Thymus (tissue), 11 donors: ENCODE measurements around the gene ACYP2. TPM values are rescaled to one million over a fixed set of nuclear protein-coding genes. Genes with fewer than 3 reads are reported as not detected.

Experiments
- DNase-seq, 9 donors: peaks; one replicate each; pipeline ENCODE4 v3.0.0-alpha.2; 2013; ENCODE audit warnings: low spot score in 9 of 9, low read depth in 6 of 9, missing footprints in 1 of 9
- H3K27ac ChIP-seq, 2 donors: one replicate each; pipeline ENCODE4 v1.5.1; 2013; ENCODE audit warnings: control low read depth in 1 of 2, low read depth in 1 of 2, low read length in 1 of 2, mild to moderate bottlenecking in 1 of 2, moderate library complexity in 1 of 2
- H3K27me3 ChIP-seq, 2 donors: one replicate each; pipeline ENCODE4 v1.5.1; 2013; ENCODE audit warnings: low read length in 1 of 2; ENCODE audit not compliant: control insufficient read depth in 2 of 2, insufficient read depth in 1 of 2
- H3K36me3 ChIP-seq, 2 donors: one replicate each; pipeline ENCODE4 v1.5.1; 2013; ENCODE audit warnings: low read length in 1 of 2, mild to moderate bottlenecking in 1 of 2, moderate library complexity in 1 of 2; ENCODE audit not compliant: control insufficient read depth in 2 of 2, insufficient read depth in 2 of 2
- H3K4me1 ChIP-seq, 2 donors: one replicate each; pipeline ENCODE4 v1.5.1; 2013; ENCODE audit warnings: low read length in 2 of 2; ENCODE audit not compliant: control insufficient read depth in 2 of 2, insufficient read depth in 2 of 2
- H3K4me3 ChIP-seq, 2 donors: one replicate each; pipeline ENCODE4 v1.5.1; 2013; ENCODE audit warnings: low read length in 2 of 2, control low read depth in 1 of 2, mild to moderate bottlenecking in 1 of 2
- H3K9me3 ChIP-seq, 2 donors: one replicate each; pipeline ENCODE4 v1.5.1; 2013; ENCODE audit warnings: low read length in 1 of 2, mild to moderate bottlenecking in 1 of 2; ENCODE audit not compliant: control insufficient read depth in 2 of 2, insufficient read depth in 1 of 2
- WGBS: extraction: QIAGEN DNeasy Blood & Tissue Kit; methylation state at CpG from one replicate; pipeline ENCODE4 v1.1.7; 2013; 5-methylcytosine and 5-hydroxymethylcytosine counted together
- polyA plus RNA-seq: library from polyadenylated mRNA; stranded (reverse); fragments of 200-250 nt; gene quantifications from one replicate; pipeline ENCODE4 v1.2.3, GENCODE V29; 2013
- total RNA-seq: library from RNA; stranded (reverse); fragments of 120-200 nt; gene quantifications from one replicate; pipeline ENCODE4 v1.2.4, GENCODE V29; 2013
- donor health status: healthy.

The ACYP2 gene
- total and polyA plus RNA-seq, 2 donors, result 9.6 to 32.6 TPM

DNA sequence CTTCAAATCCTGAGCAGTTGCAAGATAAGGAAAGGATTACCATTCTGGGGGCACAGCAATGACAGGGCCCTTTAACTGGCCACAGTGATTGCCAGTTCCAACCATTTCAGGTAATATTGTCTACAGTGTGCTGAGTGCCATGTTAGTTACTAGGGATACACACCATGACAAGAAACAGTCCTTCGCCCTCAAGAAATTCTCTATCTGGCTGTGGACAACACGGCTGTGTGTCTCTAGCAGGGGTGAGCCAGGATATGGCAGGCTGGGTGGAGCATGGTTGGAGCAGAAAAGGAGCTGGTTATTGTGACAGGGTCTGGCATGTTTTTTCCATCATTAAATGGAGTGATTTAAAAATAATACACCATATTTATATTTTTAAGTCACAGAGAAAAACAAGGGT is 109.6 kb downstream of the ACYP2 start:
- 98% methylated on average over 2 of the region's 2 CpGs for WGBS

DNA sequence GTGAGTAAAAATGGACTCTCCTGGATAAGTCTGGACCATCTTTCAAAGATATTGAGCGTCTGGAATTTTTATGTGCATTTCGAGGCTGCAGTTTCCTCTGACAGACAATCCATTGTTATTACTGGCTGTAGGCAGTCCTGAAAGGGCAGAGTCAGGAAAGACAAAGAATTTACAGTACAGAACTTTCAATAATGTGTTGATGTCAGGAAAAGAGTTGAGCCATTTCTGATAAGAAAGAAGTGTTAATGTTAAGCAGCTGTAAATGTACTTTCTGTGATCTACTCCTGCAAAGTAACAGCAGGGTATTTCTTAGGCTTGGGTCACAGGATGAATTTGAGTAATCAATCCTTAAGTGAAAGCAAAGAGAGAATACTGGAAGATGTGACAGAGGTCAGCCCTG is 110.8 kb downstream of the ACYP2 start:
- WGBS, result 99% methylated on average over 2 of the region's 2 CpGs
- no peaks in the 10 kb centered on the region for H3K4me1 ChIP-seq
- no peaks in the 10 kb centered on the region for H3K36me3 ChIP-seq
- no peak overlapping the region for H3K27ac ChIP-seq
- H3K4me3 ChIP-seq, result no peak overlapping the region
- H3K9me3 ChIP-seq, result no peaks in the 10 kb centered on the region
- H3K27me3 ChIP-seq, result no peaks in the 10 kb centered on the region
- no peak for DNase-seq

More for the DNA sequence above, 109.6 kb downstream of the ACYP2 start:
- no peaks in the 10 kb centered on the region for H3K36me3 ChIP-seq
- H3K4me3 ChIP-seq, result no peak overlapping the region
- H3K9me3 ChIP-seq, result no peaks in the 10 kb centered on the region
- H3K27ac ChIP-seq, result no peak overlapping the region
- no peaks in the 10 kb centered on the region for H3K4me1 ChIP-seq
- DNase-seq, result no peak
- no peaks in the 10 kb centered on the region for H3K27me3 ChIP-seq

DNA sequence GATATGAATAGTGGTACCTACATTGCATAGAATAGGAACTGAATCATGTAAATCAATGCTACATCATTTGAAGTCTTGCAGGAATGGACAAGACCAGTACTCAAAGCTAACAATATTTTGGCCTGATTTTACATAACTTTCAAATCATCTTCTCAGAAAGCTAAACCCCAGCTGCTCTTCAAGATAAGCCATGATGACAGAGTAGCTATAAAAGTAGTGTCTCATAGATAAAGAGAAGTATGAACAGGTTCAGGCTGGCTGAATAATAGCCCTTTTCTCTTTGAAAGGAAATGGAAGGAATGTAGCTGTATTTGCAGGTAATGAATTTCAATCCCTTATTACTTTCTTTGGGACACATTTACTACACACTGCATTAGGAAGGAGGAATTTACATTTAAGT is 112.4 kb downstream of the ACYP2 start:
- DNase-seq, result no peak

DNA sequence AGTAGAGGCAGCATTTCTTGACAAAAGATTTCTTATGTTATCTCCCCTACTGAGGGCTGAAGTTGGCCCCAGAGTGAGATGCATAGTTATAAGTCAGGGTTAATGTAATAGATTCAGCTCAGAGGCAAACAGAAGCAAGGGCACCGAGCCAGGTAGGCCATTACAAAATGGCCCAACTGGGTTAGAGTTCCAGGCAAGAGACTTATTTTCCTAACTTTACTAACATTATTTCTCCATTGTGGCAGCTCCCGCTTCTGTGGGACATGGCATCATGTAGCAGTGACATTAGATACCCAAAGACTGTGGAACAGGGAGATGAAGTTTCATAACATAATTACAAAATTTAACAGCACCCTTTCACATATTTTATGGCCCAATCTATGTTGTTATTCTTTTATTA is 113.5 kb downstream of the ACYP2 start:
- Histone ChIP-seq H3K36me3 (no peaks in the 10 kb centered on the region), H3K27me3 (no peaks in the 10 kb centered on the region), H3K4me3 (no peak overlapping the region), H3K27ac (no peak overlapping the region), H3K4me1 (no peaks in the 10 kb centered on the region), H3K9me3 (no peaks in the 10 kb centered on the region)
- no peak for DNase-seq
- WGBS, result 95% methylated on average over 2 of the region's 2 CpGs

More for the DNA sequence above, 112.4 kb downstream of the ACYP2 start:
- Histone ChIP-seq H3K9me3 (no peaks in the 10 kb centered on the region), H3K4me3 (no peak overlapping the region), H3K27me3 (no peaks in the 10 kb centered on the region), H3K36me3 (no peaks in the 10 kb centered on the region), H3K4me1 (no peaks in the 10 kb centered on the region), H3K27ac (no peak overlapping the region)

DNA sequence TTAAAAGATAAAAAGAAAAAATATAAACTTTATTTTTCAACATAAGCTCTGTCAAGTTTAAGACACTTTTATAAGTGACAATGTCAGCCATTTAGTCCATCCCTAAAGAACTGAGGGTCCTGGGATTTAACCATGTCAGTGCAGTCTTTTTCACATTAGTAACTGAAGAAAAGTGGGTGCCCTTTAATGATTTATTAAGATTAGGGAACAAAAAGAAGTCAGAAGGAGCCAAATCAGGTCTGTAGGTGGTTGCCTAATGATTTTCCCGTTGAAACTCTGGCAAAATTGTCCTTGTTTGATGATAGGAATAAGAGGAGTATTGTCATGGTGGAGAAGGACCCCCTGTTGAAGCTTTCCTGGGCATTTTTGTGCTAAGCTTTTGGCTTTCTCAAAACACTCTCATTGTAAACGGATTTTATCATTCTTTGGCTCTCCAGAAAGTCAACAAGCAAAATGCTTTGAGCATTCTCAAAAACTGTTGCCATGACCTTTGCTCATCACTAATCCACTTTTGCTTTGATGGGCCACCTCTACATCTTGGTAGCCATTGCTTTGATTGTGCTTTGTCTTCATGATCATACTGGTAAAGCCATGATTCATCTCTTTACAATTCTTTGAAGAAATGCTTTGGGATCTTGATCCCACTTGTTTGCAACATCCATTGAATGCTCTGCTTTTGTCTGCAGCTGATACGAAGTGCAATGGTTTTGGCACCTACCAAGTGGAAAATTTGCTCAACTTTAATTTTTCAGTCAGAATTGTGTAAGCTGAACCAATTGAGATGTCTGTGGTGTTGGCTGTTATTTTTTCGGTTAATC is 118.6 kb downstream of the ACYP2 start:
- no peak for DNase-seq
- Histone ChIP-seq H3K36me3 (no peaks in the 10 kb centered on the region), H3K27ac (no peak overlapping the region), H3K9me3 (no peaks in the 10 kb centered on the region), H3K27me3 (no peaks in the 10 kb centered on the region), H3K4me3 (no peak overlapping the region), H3K4me1 (no peaks in the 10 kb centered on the region)
- WGBS, result 80% methylated on average over 4 of the region's 4 CpGs

DNA sequence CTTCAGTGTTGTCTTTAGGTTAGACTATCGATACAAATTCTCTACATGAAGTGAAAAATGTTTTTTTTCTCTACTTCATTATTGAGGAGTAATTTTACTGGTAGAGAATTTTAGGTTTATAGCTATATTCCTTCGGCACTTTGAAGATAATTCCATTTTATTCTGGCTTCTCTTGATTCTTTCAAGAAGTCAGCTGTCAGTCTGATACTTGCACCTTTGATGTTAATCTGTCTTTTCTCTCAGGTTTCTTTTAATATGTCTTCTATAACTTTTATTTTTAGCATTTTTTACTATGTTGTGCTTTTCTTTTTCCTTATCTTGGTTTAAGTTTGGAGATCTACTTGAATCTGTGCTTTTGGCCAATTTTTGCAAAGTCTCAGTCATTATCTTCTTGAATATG is 122.0 kb downstream of the ACYP2 start:
- Histone ChIP-seq H3K36me3 (no peaks in the 10 kb centered on the region), H3K27me3 (no peaks in the 10 kb centered on the region), H3K4me3 (no peak overlapping the region), H3K27ac (no peak overlapping the region), H3K9me3 (no peaks in the 10 kb centered on the region), H3K4me1 (no peaks in the 10 kb centered on the region)
- WGBS, result over 99% methylated on average over 2 of the region's 2 CpGs
- DNase-seq, result no peak

DNA sequence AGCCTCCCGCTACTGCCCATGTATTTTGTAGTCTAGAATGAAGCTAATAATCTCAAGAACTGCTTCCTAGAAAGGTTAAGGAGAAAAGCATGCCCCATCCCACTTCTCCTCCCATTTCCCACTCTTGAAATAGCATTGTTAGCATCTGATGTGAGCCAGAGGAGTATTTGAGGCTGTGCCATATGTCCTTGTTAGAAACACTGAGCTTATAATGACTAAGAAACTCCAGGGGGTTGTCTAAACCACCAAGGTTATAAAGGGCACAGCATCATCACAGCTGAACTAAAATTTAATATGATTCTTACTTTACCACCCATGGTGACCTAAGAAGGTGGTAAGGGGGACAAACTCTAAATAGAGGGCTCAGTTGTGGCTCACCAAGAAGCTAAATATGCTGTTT is 124.0 kb downstream of the ACYP2 start:
- Histone ChIP-seq H3K4me3 (no peak overlapping the region), H3K9me3 (no peaks in the 10 kb centered on the region), H3K4me1 (no peaks in the 10 kb centered on the region), H3K36me3 (no peaks in the 10 kb centered on the region), H3K27ac (no peak overlapping the region), H3K27me3 (no peaks in the 10 kb centered on the region)
- no peak for DNase-seq
- 99% methylated on average over 1 of the region's 1 CpG for WGBS

DNA sequence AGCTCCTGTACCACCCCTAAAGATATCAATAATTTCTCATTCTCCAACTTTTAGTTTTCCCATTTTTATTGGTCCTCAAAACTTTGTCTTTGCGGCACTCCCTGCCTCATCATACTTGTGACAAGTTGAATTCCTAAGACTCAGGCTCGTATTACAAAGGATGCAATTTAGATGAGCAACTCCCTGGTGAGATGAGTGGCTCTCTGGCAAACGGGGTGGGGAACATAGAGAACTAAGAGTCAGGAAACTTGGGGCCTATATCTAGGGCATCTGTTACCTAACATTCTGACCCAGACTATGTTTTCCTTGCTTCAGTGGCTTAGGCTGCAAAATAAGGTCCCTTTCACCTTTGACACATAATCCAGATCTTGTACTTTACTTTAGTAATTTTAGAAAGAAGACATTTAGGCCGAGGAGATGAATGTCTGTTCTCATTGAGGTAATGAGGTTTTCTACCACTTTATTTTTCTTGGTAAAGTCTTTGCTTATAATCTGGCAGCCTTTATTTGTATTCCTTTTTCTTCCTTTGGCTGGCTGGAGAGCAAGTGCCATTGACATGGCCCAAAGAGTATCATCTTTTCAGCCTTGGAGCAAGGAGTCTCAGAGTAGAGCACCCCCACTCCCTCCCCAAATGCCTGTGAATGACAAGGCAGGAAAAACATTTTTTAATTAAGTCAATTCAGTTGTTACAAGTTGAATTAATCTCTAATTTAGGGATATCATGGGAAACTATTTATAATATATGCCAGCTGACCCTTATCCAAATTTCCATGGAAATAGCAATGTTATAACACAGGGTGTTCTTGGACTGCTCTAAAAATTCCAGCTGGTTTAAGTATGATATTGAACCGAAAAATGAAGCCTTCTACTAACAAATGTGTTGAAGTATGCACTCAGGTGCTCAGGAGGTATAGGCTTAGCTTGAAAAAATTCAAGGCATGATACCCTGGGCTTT is 125.4 kb downstream of the ACYP2 start:
- no peak for DNase-seq
- H3K27ac ChIP-seq, result no peak overlapping the region
- H3K4me1 ChIP-seq, result no peaks in the 10 kb centered on the region

DNA sequence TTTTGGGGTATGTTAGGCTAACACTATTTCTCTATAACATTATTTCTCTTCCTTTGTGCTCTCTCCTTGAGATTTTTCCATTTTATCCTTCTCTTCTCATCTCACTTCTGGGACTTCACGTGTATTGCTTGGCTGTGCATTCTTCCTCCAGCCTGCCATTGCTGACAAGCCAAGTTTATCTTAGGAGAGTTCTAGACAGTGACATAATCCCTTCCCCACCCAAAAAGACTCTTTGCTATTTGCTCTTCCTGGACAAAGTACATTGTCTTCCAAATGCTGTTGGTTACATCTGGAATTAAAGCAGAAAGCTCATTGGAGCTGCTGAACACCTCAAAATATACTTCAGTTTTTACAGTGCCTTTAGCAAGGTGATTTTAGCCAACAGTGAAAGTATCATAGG is 131.7 kb downstream of the ACYP2 start:
- Histone ChIP-seq H3K27ac (no peak overlapping the region), H3K27me3 (no peaks in the 10 kb centered on the region), H3K36me3 (no peaks in the 10 kb centered on the region), H3K9me3 (no peaks in the 10 kb centered on the region), H3K4me1 (no peaks in the 10 kb centered on the region), H3K4me3 (no peak overlapping the region)
- WGBS, result 97% methylated on average over 1 of the region's 1 CpG
- no peak for DNase-seq

More for the DNA sequence above, 125.4 kb downstream of the ACYP2 start:
- Histone ChIP-seq H3K9me3 (no peaks in the 10 kb centered on the region), H3K36me3 (no peaks in the 10 kb centered on the region), H3K4me3 (no peak overlapping the region), H3K27me3 (no peaks in the 10 kb centered on the region)
- WGBS, result 94% methylated on average over 5 of the region's 5 CpGs
